GM21526 (cell line): ENCODE measurements around the gene UPP2.
A peak's percentile ranks its signal among the peaks of the same experiment; 100 is the strongest.

Source experiments
- ATAC-seq: cut with Tn5 transposase; IDR thresholded peaks from one replicate; pipeline ENCODE4 v1.9.1; 2021; ENCODE audit warnings: moderate library complexity; ENCODE audit not compliant: unreplicated experiment, low FRiP score

Gene UPP2

DNA sequence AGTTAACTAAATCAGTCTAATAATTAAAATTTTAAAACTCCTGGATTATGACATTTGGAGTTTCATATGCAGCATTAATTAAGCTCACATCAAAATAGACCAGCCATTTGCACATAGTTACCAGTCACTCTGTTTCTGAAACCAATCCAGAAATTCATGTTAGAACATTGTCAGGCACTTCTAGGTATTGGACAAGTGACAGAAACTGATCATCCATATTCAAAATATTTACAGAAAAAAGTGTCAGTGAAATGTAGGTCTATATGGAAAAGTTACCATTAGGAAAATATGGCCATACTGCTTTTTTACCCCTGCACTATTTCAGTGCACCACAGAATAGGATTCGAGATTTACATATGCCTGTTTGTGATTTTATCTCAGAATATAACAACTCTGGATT lies 33.4 kb downstream of the UPP2 start:
- no peak for ATAC-seq

GRCh38 chr2:158138255-158138654 lies 36.6 kb downstream of the UPP2 start:
- ATAC-seq = no peak

- no peak for ATAC-seq
Measured at GRCh38 chr2:158140201-158140600, 38.5 kb downstream of the UPP2 start.

GRCh38 chr2:158142165-158142564 lies 40.5 kb downstream of the UPP2 start:
- no peak for ATAC-seq

DNA sequence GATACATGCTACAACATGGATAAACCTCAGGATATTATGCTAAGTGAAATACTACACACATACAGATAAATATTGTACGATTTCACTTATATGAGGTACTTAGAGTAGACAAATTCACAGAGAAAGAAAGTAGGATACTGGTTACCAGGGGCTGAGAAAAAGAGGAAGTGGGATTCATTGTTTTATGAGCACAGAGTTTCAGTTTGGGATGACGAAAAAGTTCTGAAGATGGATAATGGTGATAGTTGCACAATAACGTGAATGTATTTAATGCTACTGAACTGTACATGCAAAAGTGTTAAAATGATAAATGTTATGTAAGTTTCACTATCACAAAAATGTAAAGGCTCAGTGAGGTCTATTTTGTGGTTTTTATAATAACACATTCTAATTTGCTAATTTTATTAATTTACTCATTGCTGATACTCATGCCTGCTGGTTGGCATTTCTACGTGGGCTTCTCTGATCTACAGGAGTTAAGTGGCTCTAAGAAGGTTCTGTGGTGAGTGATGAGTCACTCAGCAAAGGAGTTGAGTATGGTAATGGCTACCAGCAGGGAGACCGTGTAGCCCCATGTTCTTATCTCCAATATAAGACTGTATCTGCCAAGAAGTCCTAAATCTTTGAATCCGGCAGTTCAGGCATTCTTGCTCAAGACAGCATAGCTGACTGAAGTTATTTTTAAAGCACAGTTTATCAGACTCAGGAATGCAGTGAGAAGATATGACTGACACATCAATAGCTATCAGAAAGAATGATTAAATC lies 41.1 kb downstream of the UPP2 start:
- no peak for ATAC-seq

- no peak for ATAC-seq
Measured at GRCh38 chr2:158143703-158144360, 42.2 kb downstream of the UPP2 start.

DNA sequence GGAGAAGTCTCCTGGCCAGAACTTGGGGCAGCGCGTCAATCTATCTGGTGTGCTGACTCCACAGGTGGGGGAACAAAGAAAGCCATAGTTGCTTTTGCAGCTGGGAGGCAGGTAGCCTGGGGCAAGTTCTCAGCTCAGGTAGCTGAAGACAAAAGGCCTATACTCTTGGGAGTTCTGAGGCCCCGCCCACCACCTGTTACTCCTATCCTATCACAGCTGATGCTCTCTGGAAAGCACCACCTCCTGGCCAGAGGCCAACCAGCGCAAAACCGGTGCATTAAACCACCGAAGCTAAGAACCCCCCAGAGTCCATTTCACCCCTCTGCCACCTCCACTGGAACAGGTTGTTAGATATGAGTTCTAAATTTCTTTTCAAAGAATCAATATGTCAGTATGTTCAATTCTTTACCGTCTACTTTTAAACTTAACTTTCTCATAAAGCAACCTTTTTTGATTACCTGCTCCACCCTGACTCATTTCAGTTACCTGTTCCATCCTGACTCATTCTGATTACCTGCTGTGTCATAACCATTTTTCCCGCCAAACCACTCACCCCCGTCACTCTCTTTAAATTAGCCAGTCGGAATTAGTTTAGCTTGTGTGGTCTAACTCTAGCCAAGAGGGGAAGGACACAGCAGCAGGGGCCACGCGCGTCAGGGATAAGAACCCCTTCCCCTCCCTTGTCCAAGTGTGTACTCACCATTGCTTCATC lies 43.4 kb downstream of the UPP2 start:
- ATAC-seq = no peak

GRCh38 chr2:158153270-158154015 lies 51.8 kb downstream of the UPP2 start:
- no peak for ATAC-seq

- ATAC-seq = no peak
Measured at GRCh38 chr2:158154596-158154995, 52.9 kb downstream of the UPP2 start.

GRCh38 chr2:158172719-158173118 lies 71.0 kb downstream of the UPP2 start:
- no peak for ATAC-seq

GRCh38 chr2:158174495-158174894 lies 72.8 kb downstream of the UPP2 start:
- ATAC-seq = no peak

GRCh38 chr2:158174956-158175355 lies 73.3 kb downstream of the UPP2 start:
- ATAC-seq = no peak

DNA sequence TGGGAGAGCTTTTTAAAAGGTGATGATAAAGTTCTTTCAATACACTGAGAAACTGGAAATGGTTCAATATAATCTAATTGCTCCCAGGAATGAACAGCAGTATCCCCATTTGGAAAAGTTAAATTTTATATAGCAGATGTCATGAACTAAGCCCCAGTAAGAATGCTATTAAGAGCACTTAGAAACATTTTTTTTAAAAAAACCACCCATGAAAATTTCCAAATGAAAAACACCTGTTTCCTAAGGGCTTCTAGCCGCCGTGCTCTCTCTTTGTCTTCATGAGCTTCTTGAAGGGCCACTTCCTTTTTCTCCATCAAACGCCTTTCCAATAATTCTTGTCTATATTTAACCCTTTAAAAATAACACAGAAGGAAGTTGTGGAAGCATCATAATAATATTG lies 77.0 kb downstream of the UPP2 start:
- ATAC-seq = no peak

- peak; percentile 56 for ATAC-seq
Measured at GRCh38 chr2:158179660-158180059, 78.0 kb downstream of the UPP2 start.

DNA sequence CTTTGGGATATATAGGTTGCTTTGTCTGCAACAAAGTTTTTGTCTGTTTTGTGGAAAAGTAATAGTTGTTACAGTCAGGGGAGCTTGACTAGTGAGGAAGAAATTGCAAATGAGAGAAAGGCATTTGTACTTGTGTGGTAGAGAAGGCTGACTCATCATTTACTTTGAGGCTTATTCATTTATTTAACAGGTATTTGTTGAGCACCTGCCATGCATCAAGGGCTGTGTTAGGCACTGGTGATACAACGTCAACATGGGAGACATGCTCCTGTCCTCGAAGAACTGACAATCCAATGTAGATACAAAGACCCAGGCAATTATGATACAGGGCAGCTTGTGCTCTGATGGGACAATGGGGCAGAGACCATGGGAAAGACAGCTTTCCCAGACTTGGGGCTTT lies 79.5 kb downstream of the UPP2 start:
- no peak for ATAC-seq

- ATAC-seq = no peak
Measured at GRCh38 chr2:158182676-158183295, 81.1 kb downstream of the UPP2 start.

DNA sequence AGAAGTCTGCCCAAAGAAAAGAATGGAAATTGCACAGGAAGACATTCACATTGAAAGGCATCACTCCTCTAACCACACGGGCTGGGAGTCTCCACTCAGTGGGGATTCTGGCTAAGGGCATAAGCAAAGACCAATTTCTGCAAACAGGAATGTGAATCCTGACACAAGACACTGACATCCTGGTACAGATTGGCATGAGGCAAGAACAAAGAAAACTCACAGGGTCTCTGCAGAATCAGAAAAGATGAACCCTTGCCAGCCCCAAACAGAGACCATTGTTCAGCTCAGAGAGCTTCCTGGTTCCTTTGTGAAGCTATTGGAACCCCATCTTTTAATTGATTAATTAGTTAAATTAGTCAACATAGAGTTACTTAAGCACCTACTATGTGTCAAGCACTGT lies 82.3 kb downstream of the UPP2 start:
- ATAC-seq = no peak

DNA sequence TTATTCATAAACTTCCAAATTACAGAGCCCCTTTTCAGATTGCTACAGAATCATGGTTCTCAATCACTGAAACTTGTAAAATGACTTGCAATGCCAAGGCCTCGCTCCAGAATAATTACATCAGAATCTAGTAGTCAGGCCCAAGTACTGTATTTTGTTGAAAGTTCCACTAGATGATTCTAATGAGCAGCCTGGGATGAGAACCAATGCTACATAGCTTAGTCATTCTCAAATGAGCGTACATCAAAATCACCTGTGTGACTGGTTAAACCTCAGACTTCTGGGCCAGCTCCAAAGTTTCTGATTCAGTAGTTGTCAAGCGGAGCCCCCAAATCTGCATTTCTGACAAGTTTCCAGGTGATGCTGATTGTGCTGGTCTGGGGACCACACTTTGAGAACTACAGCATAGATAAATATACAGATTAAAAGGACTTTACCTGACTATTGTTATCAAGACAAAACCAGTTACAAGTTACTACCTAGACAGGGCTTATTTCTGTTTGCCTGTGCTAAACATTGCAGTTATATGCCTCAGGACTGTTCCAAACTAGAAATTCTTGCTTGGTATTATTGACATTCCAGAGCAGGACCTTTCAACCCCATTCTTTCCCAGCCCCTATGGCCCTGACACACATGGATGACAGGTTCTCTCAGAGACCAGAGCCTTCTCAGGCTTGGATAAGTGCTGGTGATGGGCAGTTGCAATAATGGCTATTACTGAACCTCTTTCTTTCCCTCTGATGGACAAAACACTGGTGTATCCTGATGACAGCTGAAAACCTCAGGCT lies 83.1 kb downstream of the UPP2 start:
- no peak for ATAC-seq
